Osteoblast (primary cell): ENCODE data around the gene AADACL4. TPM values are rescaled to one million over a fixed set of nuclear protein-coding genes. Genes with fewer than 3 reads are reported as not detected.
A peak's percentile ranks its signal among the peaks of the same experiment; 100 is the strongest.

ENCODE experiments used
- DNase-seq: peaks from one replicate; pipeline ENCODE4 v3.0.0; 2011; ENCODE audit warnings: low spot score, mixed read lengths; ENCODE audit not compliant: insufficient read length; ENCODE audit errors: missing footprints
- H2AFZ ChIP-seq: 2 replicates; pipeline ENCODE4 v1.6.0; 2011; ENCODE audit warnings: mild to moderate bottlenecking, low read length
- H3K27ac ChIP-seq: 2 replicates; pipeline ENCODE4 v1.5.1; 2011; ENCODE audit warnings: mild to moderate bottlenecking, low read depth, low read length, moderate library complexity
- H3K27me3 ChIP-seq: 2 replicates; pipeline ENCODE4 v1.6.0; 2012; ENCODE audit warnings: mild to moderate bottlenecking, control low read depth, inconsistent platforms, low read length, moderate library complexity; ENCODE audit not compliant: insufficient read depth
- H3K36me3 ChIP-seq: 2 replicates; pipeline ENCODE4 v1.5.1; 2011; ENCODE audit warnings: mild to moderate bottlenecking, low read length, control low read depth, moderate library complexity; ENCODE audit not compliant: insufficient read depth
- H3K4me1 ChIP-seq: 2 replicates; pipeline ENCODE4 v1.5.1; 2011; ENCODE audit warnings: mild to moderate bottlenecking, low read length, control low read depth, moderate library complexity; ENCODE audit not compliant: insufficient read depth
- H3K4me2 ChIP-seq: 2 replicates; pipeline ENCODE4 v1.6.0; 2011; ENCODE audit warnings: mild to moderate bottlenecking, low read length; ENCODE audit not compliant: insufficient read depth
- H3K4me3 ChIP-seq: fragments of 200-600 bp; sonication (generic); 3 replicates; pipeline ENCODE4 v1.5.1; 2012; ENCODE audit warnings: mild to moderate bottlenecking, low read length, inconsistent platforms; ENCODE audit not compliant: insufficient read depth
- H3K79me2 ChIP-seq: 2 replicates; pipeline ENCODE4 v1.6.0; 2012; ENCODE audit warnings: mild to moderate bottlenecking, low read length, control low read depth, inconsistent platforms; ENCODE audit not compliant: insufficient read depth
- H3K9me3 ChIP-seq: 2 replicates; pipeline ENCODE4 v1.5.1; 2011; ENCODE audit warnings: low read depth, low read length, control low read depth
- H4K20me1 ChIP-seq: 2 replicates; pipeline ENCODE4 v1.6.0; 2012; ENCODE audit warnings: mild to moderate bottlenecking, low read length, control low read depth; ENCODE audit not compliant: insufficient read depth
- CTCF ChIP-seq: IDR thresholded peaks from 2 replicates; pipeline ENCODE4 v1.5.1; 2011; ENCODE audit warnings: mild to moderate bottlenecking, low read depth, low read length, moderate library complexity; ENCODE audit errors: extremely low read depth
- total RNA-seq: library from RNA; depleted of rRNA; stranded (reverse); fragments of >200 nt; gene quantifications from 2 replicates; pipeline ENCODE4 v1.2.3, GENCODE V29; 2012

The AADACL4 gene
- total RNA-seq, 1 donor = not detected

- H3K79me2 ChIP-seq = peaks cover 50% of the 10 kb centered on the region
- H3K4me3 ChIP-seq = no peak overlapping the region
- no peak for DNase-seq
- TF ChIP-seq CTCF = no peak
- no peaks in the 10 kb centered on the region for H3K9me3 ChIP-seq
- H2AFZ ChIP-seq = no peak overlapping the region
- no peak overlapping the region for H3K4me2 ChIP-seq
- H4K20me1 ChIP-seq = no peaks in the 10 kb centered on the region
- no peak overlapping the region for H3K27ac ChIP-seq
- H3K36me3 ChIP-seq = peaks cover 28% of the 10 kb centered on the region
- no peaks in the 10 kb centered on the region for H3K27me3 ChIP-seq
- peaks cover 29% of the 10 kb centered on the region for H3K4me1 ChIP-seq
These were observed 35.5 kb upstream of the AADACL4 start for GRCh38 chr1:12608311-12608957.

- peaks cover 56% of the 10 kb centered on the region for H3K79me2 ChIP-seq
- no peak overlapping the region for H3K27ac ChIP-seq
- H3K9me3 ChIP-seq = no peaks in the 10 kb centered on the region
- H3K36me3 ChIP-seq = peaks cover 28% of the 10 kb centered on the region
- H3K27me3 ChIP-seq = no peaks in the 10 kb centered on the region
- H2AFZ ChIP-seq = no peak overlapping the region
- H3K4me3 ChIP-seq = no peak overlapping the region
- no peak overlapping the region for H3K4me2 ChIP-seq
- peaks cover 23% of the 10 kb centered on the region for H3K4me1 ChIP-seq
- DNase-seq = no peak
- TF ChIP-seq CTCF = no peak
- no peaks in the 10 kb centered on the region for H4K20me1 ChIP-seq
These were observed 34.3 kb upstream of the AADACL4 start for GRCh38 chr1:12609469-12610003.

- Histone ChIP-seq H3K27me3 (no peaks in the 10 kb centered on the region), H3K9me3 (no peaks in the 10 kb centered on the region), H4K20me1 (no peaks in the 10 kb centered on the region), H3K27ac (peak overlapping the region; percentile 27), H2AFZ (no peak overlapping the region), H3K79me2 (peaks cover 60% of the 10 kb centered on the region), H3K36me3 (peaks cover 28% of the 10 kb centered on the region), H3K4me2 (no peak overlapping the region), H3K4me1 (peaks cover 26% of the 10 kb centered on the region), H3K4me3 (no peak overlapping the region)
- DNase-seq = no peak
- no peak for TF ChIP-seq CTCF
These were observed 33.5 kb upstream of the AADACL4 start for GRCh38 chr1:12610305-12610935.

- no peaks in the 10 kb centered on the region for H3K27me3 ChIP-seq
- peaks cover 31% of the 10 kb centered on the region for H3K4me1 ChIP-seq
- no peak overlapping the region for H3K4me2 ChIP-seq
- no peak overlapping the region for H3K4me3 ChIP-seq
- TF ChIP-seq CTCF = no peak
- no peak overlapping the region for H2AFZ ChIP-seq
- peaks cover 28% of the 10 kb centered on the region for H3K36me3 ChIP-seq
- H4K20me1 ChIP-seq = no peaks in the 10 kb centered on the region
- H3K27ac ChIP-seq = no peak overlapping the region
- DNase-seq = no peak
- H3K9me3 ChIP-seq = no peaks in the 10 kb centered on the region
- H3K79me2 ChIP-seq = peaks cover 66% of the 10 kb centered on the region
These were observed 32.9 kb upstream of the AADACL4 start for GRCh38 chr1:12610941-12611340.
